Activated CD4-positive, alpha-beta T cell treated with anti-CD3 and anti-CD28 coated beads for 36 hours (primary cell): ENCODE measurements around the gene ARSI. TPM values are rescaled to one million over a fixed set of nuclear protein-coding genes. Genes with fewer than 3 reads are reported as not detected.

Experiments
- ATAC-seq: fragments of 200-7000 bp; cut with Tn5 transposase; one replicate; pipeline ENCODE4 v1.10.0; 2021; ENCODE audit warnings: mild to moderate bottlenecking, moderate library complexity
- CTCF ChIA-PET: fragments of 350-600 bp; sonication (Branson Sonifier 250); formaldehyde crosslinking; loops from one replicate; lab custom pipeline; 2021; ENCODE audit warnings: antibody characterized with exemption; lab: Charles Lee
- POLR2A ChIA-PET: fragments of 350-600 bp; sonication (Branson Sonifier 250); formaldehyde crosslinking; loops from one replicate; lab custom pipeline; 2021; ENCODE audit warnings: antibody characterized with exemption, inconsistent platforms; lab: Charles Lee
- DNase-seq: peaks from one replicate; pipeline ENCODE4 v3.0.0-alpha.2; 2020
- H3K27ac Mint-ChIP-seq: one replicate; pipeline ENCODE4 v1.8.0; 2021; ENCODE audit warnings: mixed read lengths
- H3K27me3 Mint-ChIP-seq: one replicate; pipeline ENCODE4 v1.8.0; 2021; ENCODE audit warnings: mixed read lengths
- H3K36me3 Mint-ChIP-seq: one replicate; pipeline ENCODE4 v1.8.0; 2021; ENCODE audit warnings: low read depth, mixed read lengths
- H3K4me1 Mint-ChIP-seq: one replicate; pipeline ENCODE4 v1.8.0; 2021; ENCODE audit warnings: mixed read lengths
- H3K4me3 Mint-ChIP-seq: one replicate; pipeline ENCODE4 v1.8.0; 2021; ENCODE audit warnings: mild to moderate bottlenecking, moderate library complexity, mixed read lengths
- H3K9me3 Mint-ChIP-seq: one replicate; pipeline ENCODE4 v1.8.0; 2021; ENCODE audit warnings: low read depth, mixed read lengths
- intact Hi-C, 2 experiments: fragments of 100-400 bp; cut with DNase I in 1 of 2; cut with micrococcal nuclease in 1 of 2; formaldehyde crosslinking; loops; one replicate each; pipeline versions ENCODE4 v1.14.2 to v1.15.1; 2022 to 2024; cut with DNase I, micrococcal nuclease
- total RNA-seq, 2 experiments: library from RNA; stranded (reverse); gene quantifications; one replicate each; pipeline ENCODE4 v1.2.3, GENCODE V29; 2021

ARSI gene
- total RNA-seq, 2 experiments from 2014 or later: not detected

DNA sequence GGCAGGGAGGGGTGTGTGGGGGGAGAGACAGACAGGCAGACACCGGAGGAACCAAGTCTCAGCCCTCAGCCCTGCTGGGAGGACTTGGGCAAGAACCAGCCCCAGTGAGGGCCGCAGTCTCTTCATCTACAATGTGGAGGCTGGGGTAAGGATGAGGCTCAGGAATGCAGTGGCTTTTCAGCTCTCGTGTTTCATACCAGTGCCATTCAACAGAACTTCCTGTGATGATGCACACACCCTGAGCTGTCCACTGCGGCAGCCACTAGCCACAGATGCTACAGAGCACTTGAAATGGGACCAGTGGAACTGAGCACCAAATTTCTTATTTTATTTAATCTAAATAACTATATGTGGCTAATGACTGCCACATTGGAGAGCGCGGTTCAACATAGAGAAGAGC lies 23.8 kb downstream of the ARSI start:
- intact Hi-C loops: no loop called here
- Mint-ChIP-seq H3K36me3 (no peaks in the 10 kb centered on the region), H3K27ac (no peak overlapping the region), H3K27me3 (peaks cover 5% of the 10 kb centered on the region), H3K4me1 (no peaks in the 10 kb centered on the region), H3K4me3 (no peak overlapping the region), H3K9me3 (no peaks in the 10 kb centered on the region)
- CTCF ChIA-PET: interaction anchor here (1.0 kb wide), 1 partner anchor 160 kb away, joined by 3 read pairs; no protein-coding TSS in a partner anchor
- POLR2A ChIA-PET: no interaction called here
- DNase-seq (no peak), ATAC-seq (no peak)

DNA sequence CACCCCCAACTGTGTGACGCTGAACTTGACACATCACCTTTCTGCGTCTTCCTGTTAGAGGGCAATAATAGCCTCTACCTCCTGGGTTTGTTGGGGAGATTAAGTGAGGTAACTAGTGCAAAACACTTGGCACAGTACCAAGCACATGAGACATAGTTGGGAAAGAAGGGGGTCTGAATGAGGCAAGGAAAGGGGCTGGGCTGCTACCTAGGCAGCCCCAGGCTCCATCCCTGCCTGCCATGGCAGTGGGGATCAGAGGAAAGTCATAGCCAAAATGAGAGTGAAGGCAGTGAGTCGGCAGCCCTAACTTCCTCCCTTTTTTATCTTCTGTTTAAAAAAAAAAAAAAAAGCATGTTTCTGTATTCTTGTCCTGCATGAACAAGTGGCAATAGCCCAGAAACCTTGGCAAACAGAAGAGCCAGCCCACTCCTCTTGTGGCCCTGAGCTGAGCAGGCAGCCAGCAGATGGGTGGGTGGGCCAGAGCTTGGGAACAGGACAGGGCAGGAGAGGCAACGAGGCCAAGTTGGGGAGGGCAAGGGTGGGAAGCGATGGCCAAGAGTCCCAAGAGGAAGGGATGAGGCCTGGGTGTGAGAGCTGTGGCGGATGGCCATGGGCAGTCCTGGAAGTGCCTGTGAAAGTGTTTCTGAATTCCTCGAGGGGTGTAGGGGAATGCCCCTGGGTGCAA lies 24.5 kb downstream of the ARSI start:
- CTCF ChIA-PET: interaction anchor here (0.6 to 1.0 kb wide), 2 partner anchors 22 to 160 kb away, joined by 3 read pairs; no protein-coding TSS in a partner anchor
- Mint-ChIP-seq H3K9me3 (no peaks in the 10 kb centered on the region), H3K36me3 (no peaks in the 10 kb centered on the region), H3K27ac (no peak overlapping the region), H3K4me1 (no peaks in the 10 kb centered on the region), H3K4me3 (no peak overlapping the region), H3K27me3 (peaks cover 5% of the 10 kb centered on the region)
- intact Hi-C loops: no loop called here
- DNase-seq (no peak), ATAC-seq (no peak)
- POLR2A ChIA-PET: no interaction called here

DNA sequence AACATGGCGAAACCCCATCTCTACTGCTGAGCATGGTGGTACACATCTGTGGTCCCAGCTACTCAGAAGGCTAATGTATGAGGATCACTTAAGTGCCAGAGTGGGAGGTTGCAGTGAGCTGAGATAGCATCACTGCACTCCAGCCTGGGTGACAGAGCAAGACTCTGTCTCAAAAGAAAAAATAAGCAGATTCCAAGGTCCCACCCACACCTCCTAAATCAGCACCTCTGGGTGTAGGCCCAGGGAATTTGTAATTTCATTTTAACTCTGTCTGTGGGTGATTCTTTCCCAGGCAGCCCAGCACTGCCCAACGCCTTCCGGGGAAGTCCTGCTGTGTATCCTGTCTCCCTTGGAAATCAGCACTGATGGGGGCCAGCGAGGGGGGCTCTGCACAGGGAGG lies 25.7 kb downstream of the ARSI start:
- no peaks in the 10 kb centered on the region for H3K9me3 Mint-ChIP-seq
- no peak for ATAC-seq
- H3K36me3 Mint-ChIP-seq: no peaks in the 10 kb centered on the region
- ChIA-PET POLR2A (no interaction called here), CTCF (no interaction called here)
- no peak overlapping the region for H3K27ac Mint-ChIP-seq
- intact Hi-C loops: no loop called here
- H3K27me3 Mint-ChIP-seq: peaks cover 5% of the 10 kb centered on the region
- no peaks in the 10 kb centered on the region for H3K4me1 Mint-ChIP-seq
- DNase-seq: no peak
- H3K4me3 Mint-ChIP-seq: no peak overlapping the region

DNA sequence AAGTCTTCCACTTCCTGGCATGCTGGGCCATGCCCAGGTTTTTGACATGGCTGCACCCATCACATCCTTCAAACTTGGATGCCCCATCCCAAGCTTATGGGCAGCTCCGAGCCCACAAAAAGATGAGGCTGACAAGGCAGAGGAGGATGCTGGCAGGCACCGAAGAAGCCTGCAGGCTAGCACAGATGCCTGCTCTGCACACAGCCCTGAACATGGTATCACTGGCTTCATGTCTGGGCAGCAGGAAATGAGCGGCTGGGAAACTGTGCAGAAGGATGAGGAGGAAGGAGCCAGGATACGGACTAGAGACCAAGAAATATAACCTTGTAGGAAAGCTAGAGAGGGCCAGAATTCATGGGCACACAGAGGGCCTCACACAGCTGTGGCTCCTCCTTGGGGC lies 27.9 kb downstream of the ARSI start:
- Mint-ChIP-seq H3K27ac (no peak overlapping the region), H3K9me3 (no peaks in the 10 kb centered on the region), H3K4me1 (no peaks in the 10 kb centered on the region), H3K36me3 (no peaks in the 10 kb centered on the region), H3K4me3 (no peak overlapping the region), H3K27me3 (peaks cover 5% of the 10 kb centered on the region)
- intact Hi-C loops: no loop called here
- ChIA-PET POLR2A (no interaction called here), CTCF (interaction anchor here (0.6 to 1.2 kb wide), 2 partner anchors 13 to 162 kb away, joined by 3 to 7 read pairs; no protein-coding TSS in a partner anchor)
- ATAC-seq (no peak), DNase-seq (no peak)

DNA sequence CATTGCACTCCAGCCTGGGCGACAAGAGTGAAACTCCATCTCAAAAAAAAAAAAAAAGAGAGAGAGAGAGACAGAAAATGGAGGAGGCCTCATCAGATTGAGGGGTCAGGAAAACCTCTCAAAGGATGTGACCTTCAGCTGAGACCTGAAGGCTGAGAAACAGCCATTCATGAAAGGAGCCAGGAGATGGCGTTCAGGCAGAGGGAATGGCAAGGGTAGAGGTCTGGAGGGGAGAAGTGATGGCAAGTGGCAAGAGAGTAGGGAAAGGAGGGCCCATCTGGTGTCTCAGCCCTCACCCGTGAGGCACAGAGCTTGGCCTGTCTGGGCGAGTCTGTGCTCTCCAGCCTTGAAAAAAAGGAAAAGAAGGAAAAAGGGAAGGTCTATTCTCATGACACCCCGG lies 30.2 kb downstream of the ARSI start:
- ChIA-PET CTCF (interaction anchor here (0.7 kb wide), 1 partner anchor 353 kb away, joined by 3 read pairs; no protein-coding TSS in a partner anchor), POLR2A (no interaction called here)
- Mint-ChIP-seq H3K27ac (no peak overlapping the region), H3K27me3 (peaks cover 3% of the 10 kb centered on the region), H3K4me3 (no peak overlapping the region), H3K36me3 (no peaks in the 10 kb centered on the region), H3K9me3 (no peaks in the 10 kb centered on the region), H3K4me1 (no peaks in the 10 kb centered on the region)
- DNase-seq: peak; percentile 15
- intact Hi-C loops: loop anchor here (1.0 to 2.0 kb wide), 2 partner anchors 78 to 164 kb away; no protein-coding TSS in a partner anchor
- no peak for ATAC-seq

DNA sequence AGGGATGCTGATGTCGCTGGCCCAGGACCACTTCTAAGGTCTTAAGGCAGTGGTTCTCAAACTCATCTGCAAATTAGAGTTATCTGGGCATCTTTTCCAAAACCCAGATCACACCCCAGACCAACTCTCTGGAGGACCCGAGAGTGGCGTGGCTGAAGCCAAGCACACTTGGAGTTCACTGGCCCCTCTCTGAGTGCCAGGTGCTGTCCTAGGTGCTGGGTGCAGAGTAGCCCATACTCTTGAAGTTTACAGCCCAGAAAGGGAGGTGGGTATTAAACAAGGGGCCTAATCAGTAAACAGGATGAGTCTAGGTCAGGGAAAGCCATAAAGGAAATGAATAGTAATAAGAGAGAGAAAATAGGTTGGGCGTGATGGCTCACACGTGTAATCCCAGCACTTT lies 30.8 kb downstream of the ARSI start:
- intact Hi-C loops: loop anchor here (1.0 to 2.0 kb wide), 2 partner anchors 79 to 164 kb away; no protein-coding TSS in a partner anchor

DNA sequence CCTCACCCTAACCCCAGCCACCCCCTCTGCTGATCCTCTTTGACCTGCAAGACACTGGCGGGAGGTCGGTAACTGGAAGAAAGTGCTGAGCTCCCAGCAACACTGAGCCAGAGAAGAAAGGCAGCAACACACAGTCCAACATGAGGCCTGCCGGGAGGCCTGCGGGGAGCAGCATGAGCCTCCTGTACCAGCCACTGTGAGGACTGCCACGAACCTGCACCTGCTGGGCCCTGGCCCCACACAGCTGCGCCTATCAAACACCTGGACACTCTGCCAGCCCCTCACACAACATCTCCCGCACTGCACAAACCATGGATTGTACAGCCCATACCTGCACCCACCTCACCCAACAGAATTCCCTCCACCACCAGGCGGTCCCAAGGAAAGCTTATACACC lies 31.4 kb downstream of the ARSI start:
- ChIA-PET POLR2A (no interaction called here), CTCF (no interaction called here)

More for the DNA sequence above, 30.8 kb downstream of the ARSI start:
- no peaks in the 10 kb centered on the region for H3K4me1 Mint-ChIP-seq
- ChIA-PET POLR2A (no interaction called here), CTCF (no interaction called here)
- ATAC-seq (no peak), DNase-seq (no peak)
- no peaks in the 10 kb centered on the region for H3K9me3 Mint-ChIP-seq
- peaks cover 3% of the 10 kb centered on the region for H3K27me3 Mint-ChIP-seq
- H3K27ac Mint-ChIP-seq: no peak overlapping the region
- H3K4me3 Mint-ChIP-seq: no peak overlapping the region
- H3K36me3 Mint-ChIP-seq: no peaks in the 10 kb centered on the region

DNA sequence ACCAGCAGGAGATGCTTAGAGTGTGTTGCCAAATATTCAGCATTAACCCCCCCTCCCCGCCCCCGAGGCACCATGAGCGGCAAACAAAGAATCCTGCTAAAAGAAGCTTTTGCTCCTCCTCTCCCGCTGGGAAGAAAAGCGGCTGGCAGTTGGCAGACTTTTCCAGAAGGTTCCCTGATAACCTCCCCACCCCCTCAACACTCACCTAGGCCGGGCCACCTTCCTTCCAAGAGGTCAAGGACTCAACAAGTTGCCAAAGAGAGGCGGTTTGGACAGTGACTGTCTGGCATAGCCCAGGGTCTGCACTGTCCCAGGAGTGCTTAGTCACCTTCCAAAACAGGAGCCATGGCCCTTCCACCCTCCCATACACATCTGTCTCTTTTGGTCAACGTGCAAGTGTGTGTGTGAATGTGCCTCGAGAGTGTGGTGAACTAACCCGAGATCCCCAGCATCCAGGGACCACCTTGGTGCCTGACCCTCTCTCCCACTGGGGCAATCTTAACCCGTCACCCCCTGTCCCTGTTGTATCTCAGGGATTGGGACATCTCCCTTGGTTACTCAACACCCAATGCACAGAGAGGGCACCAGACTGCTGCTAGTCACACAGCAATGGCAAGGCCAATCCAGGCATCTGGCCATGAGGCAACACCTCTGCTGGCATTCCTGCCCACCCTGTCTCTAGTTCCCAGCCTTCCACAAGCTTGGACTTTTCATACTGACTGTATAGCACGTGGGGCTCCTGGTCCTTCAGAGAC lies 32.0 kb downstream of the ARSI start:
- no peak overlapping the region for H3K4me3 Mint-ChIP-seq
- H3K4me1 Mint-ChIP-seq: no peaks in the 10 kb centered on the region
- DNase-seq (no peak), ATAC-seq (no peak)
- H3K36me3 Mint-ChIP-seq: no peaks in the 10 kb centered on the region
- POLR2A ChIA-PET: no interaction called here
- intact Hi-C loops: no loop called here
- CTCF ChIA-PET: no interaction called here
- H3K9me3 Mint-ChIP-seq: no peaks in the 10 kb centered on the region
- no peak overlapping the region for H3K27ac Mint-ChIP-seq
- no peaks in the 10 kb centered on the region for H3K27me3 Mint-ChIP-seq

More for the DNA sequence above, 31.4 kb downstream of the ARSI start:
- intact Hi-C loops: no loop called here
- no peaks in the 10 kb centered on the region for H3K36me3 Mint-ChIP-seq
- no peaks in the 10 kb centered on the region for H3K4me1 Mint-ChIP-seq
- H3K27me3 Mint-ChIP-seq: peaks cover under 1% of the 10 kb centered on the region
- ATAC-seq (no peak), DNase-seq (no peak)
- no peak overlapping the region for H3K4me3 Mint-ChIP-seq
- no peak overlapping the region for H3K27ac Mint-ChIP-seq
- no peaks in the 10 kb centered on the region for H3K9me3 Mint-ChIP-seq

DNA sequence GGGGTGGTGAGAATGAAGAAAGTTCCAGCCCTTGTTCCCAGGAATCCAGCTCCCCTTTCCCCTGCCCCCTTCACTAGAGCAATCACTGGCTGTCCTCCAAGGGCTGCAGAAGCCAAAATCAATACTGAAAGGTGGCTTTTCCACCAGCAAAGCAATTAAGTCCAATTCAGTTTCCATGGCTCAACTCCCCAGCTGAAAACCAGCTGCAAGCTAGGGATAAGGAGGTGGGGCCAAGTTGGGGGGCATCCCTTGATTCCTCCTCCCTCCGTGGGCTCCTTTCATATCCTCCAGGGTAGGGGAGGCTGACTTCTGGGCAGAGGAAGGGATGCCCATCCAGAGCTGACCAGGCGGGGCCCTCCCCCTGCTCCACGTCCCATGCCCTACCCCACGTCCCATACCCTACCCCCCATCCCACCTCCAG lies 35.8 kb downstream of the ARSI start:
- intact Hi-C loops: no loop called here
- no peaks in the 10 kb centered on the region for H3K36me3 Mint-ChIP-seq
- peaks cover 2% of the 10 kb centered on the region for H3K27me3 Mint-ChIP-seq
- ATAC-seq (no peak), DNase-seq (no peak)
- CTCF ChIA-PET: no interaction called here
- POLR2A ChIA-PET: no interaction called here
- H3K9me3 Mint-ChIP-seq: no peaks in the 10 kb centered on the region
- no peak overlapping the region for H3K27ac Mint-ChIP-seq
- H3K4me3 Mint-ChIP-seq: no peak overlapping the region
- H3K4me1 Mint-ChIP-seq: no peaks in the 10 kb centered on the region

DNA sequence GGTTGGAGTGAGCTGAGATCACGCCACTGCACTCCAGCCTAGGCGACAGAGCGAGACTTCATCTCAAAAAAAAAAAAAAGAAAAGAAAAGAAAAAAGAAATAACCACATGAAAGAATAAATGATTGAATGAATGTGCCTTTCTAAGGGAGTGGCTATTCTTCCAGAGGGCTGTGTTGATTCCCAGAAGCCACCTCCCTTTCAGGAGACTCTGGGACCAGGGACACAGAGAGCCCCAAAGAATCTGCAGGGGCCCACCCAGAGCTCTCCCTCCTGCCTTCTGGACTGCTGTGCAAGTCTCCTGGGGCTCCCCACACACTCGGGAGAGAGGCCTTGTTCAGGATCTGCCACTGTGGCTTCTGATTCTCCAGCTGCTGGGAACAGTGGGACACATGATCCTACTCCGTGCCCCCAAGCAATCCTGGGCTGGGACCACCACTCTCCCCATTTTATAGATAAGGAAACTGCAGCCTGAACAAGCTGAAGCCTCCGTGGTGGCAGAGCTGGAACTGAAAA lies 36.8 kb downstream of the ARSI start:
- intact Hi-C loops: no loop called here
- H3K9me3 Mint-ChIP-seq: no peaks in the 10 kb centered on the region
- no peaks in the 10 kb centered on the region for H3K4me1 Mint-ChIP-seq
- ChIA-PET POLR2A (interaction anchor here (0.9 kb wide), 1 partner anchor 24 kb away, joined by 3 read pairs; no protein-coding TSS in a partner anchor), CTCF (no interaction called here)
- no peak overlapping the region for H3K4me3 Mint-ChIP-seq
- H3K27me3 Mint-ChIP-seq: peaks cover 2% of the 10 kb centered on the region
- no peaks in the 10 kb centered on the region for H3K36me3 Mint-ChIP-seq
- ATAC-seq: no peak
- H3K27ac Mint-ChIP-seq: no peak overlapping the region
- DNase-seq: no peak

DNA sequence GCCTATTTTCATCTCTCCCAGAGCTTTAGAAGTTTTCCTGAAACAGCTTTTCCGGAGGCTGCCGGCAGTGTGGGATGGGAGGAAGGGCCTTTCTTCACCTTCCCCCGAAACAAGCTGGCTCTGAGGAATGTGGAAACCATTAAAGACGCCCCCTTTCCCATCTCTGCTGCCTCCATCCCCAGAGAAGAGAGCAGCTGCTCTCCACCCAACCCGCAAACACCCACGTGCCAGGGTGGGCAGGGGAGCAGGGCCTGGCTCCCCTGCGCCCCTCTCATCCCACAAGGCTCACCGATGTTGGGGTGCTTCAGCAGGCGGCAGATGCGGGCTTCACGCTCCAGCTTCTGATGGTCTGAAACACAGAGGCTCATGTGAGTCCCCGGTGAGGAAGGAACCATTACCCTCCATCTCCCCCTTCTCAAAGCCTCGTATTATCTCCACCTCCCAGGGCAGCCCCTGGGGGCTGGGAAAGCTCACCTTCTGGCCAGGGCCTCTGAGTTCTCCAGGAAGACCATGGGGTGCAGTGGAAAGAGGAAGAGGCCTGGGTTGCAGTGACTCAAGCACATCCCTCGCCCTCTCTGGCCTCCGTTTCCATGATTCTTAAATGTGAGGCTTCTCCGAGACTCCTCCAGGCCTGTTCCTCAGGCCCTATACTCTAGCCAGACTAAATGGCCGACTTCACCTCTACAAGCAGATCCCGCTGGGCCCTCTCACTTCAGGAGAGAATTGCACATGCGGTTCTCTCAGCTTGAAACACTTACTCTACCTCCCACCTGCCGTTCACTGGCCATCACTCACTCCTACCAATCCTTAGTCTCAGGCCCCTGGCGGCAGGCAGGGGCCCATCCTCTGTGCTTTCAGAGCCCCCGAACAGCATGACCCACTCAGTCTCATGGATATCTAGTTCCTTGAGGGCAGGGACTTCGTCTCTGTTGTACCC lies 37.8 kb downstream of the ARSI start:
- H3K27ac Mint-ChIP-seq: no peak overlapping the region
- no peaks in the 10 kb centered on the region for H3K4me1 Mint-ChIP-seq
- intact Hi-C loops: no loop called here
- H3K27me3 Mint-ChIP-seq: peaks cover 2% of the 10 kb centered on the region
- no peaks in the 10 kb centered on the region for H3K9me3 Mint-ChIP-seq
- DNase-seq (no peak), ATAC-seq (no peak)
- no peaks in the 10 kb centered on the region for H3K36me3 Mint-ChIP-seq
- POLR2A ChIA-PET: no interaction called here
- no peak overlapping the region for H3K4me3 Mint-ChIP-seq
- CTCF ChIA-PET: no interaction called here
